HG03196 (cell line): ENCODE measurements around the gene RPL6.
"Not testable (repeated sequence)": the region's sequence is repeated elsewhere in the genome, so short reads cannot be mapped to it uniquely, and the experiment has no call there.

Experiments used
- ATAC-seq: cut with Tn5 transposase; IDR thresholded peaks from one replicate; pipeline ENCODE4 v1.9.1; 2021; ENCODE audit not compliant: unreplicated experiment

RPL6 gene

DNA sequence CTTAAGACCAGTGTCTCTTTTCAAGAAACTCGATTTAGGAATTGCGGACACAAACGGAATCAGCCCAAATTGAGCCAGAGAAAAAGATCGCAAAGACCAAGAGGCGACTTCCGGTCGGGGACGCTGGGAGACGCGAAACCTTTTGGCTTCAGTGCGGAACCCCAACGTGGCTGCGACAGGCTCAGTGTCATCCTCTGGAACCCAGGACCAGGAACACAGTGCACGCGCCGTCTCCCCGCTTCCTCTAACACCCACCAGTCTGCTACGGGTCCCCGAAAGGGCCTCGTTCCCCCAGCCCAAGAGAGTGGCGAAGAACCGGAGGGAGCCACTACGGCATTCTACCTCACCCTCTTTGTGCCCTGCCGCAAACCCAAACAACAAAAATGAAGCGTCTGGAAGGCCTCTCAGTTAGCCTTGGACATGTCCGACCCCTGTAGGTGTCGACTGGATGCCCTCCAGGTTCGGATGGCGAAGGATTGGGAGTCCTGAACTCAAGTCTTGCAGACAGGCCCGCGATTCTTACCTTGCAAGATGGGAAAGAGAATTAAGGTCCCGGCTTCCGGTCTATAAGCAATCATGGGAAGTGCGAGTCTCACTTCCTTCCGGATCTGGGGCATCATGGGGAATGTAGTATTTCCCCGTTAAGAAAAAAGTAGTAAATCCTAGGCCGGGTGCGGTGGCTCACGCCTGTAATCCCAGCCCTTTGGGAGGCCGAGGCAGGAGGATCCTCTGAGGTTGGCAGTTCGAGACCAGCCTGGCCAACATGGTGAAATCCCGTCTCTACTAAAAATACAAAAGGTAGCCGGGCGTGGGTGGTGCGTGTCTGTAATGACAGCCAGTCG lies at the start of gene RPL6:
TSS of gene RPL6 (minus strand) at position 542 of the 842 bp plus-strand sequence. CDS start 949 bp downstream, outside the sequence.
- ATAC-seq: peak; percentile 73

GRCh38 chr12:112458751-112459150 lies 49.3 kb upstream of the RPL6 start:
- ATAC-seq: no peak

GRCh38 chr12:112458330-112458729 lies 48.9 kb upstream of the RPL6 start:
- no peak for ATAC-seq

- ATAC-seq: not testable (repeated sequence)
Measured at GRCh38 chr12:112457142-112457541, 47.7 kb upstream of the RPL6 start.

- no peak for ATAC-seq
Measured at GRCh38 chr12:112456029-112456428, 46.6 kb upstream of the RPL6 start.

DNA sequence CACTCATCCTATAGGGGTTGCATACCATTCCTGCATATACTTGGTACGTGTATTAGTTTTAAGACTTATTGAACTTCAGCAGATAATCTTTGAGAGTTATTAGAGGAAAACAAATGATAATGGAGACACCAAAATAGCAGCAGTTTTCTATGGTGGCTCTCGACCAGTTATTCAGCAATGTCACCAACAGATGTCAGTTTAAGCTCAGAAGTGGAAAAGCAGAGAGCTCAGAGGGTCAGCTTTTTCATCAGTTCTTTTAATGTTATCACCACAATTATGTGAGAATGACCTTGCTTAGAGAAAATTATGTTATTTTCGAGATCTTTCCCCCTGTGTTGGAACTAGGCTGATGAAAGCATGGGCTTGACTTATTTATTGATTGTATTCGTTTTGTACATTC lies 41.3 kb upstream of the RPL6 start:
- no peak for ATAC-seq

GRCh38 chr12:112448165-112448564 lies 38.8 kb upstream of the RPL6 start:
- not testable (repeated sequence) for ATAC-seq

GRCh38 chr12:112447106-112447505 lies 37.7 kb upstream of the RPL6 start:
- no peak for ATAC-seq

GRCh38 chr12:112446008-112446725 lies 36.8 kb upstream of the RPL6 start:
- no peak for ATAC-seq

- no peak for ATAC-seq
Measured at GRCh38 chr12:112443916-112444315, 34.5 kb upstream of the RPL6 start.

DNA sequence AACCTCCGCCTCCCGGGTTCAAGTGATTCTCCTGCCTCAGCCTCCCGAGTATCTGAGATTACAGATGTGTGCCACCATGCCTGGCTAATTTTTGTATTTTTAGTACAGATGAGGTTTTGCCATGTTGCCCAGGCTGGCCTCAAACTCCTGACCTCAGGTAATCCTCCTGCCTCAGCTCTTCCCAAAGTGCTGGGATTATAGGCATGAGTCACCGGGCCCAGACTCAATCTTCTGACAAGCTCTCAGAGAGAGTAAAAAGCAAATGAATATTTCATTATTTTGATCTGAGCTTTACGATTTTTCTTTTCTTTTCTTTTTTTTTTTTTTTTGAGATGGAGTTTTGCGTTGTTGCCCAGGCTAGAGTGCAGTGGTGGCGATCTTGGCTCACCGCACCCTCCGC lies 31.2 kb upstream of the RPL6 start:
- ATAC-seq: not testable (repeated sequence)

DNA sequence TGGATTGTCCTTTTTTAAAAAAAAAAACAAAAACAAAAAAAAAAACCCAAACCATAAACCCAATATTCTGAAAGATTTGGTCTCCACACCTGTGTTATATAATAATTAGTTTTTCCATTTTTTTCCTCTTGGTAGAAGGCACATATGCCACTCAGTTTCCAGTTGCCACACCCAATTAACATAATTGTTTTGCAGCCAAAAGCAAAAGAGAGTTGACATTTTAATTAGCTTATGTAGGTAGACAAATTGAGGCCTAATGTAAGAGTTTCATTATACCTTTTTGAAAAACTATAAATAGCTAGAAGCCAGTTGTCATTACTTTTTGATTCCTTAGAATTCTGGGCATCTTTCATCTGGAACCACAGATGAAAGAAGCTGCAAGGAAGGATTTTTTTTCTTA lies 30.4 kb upstream of the RPL6 start:
- ATAC-seq: no peak

DNA sequence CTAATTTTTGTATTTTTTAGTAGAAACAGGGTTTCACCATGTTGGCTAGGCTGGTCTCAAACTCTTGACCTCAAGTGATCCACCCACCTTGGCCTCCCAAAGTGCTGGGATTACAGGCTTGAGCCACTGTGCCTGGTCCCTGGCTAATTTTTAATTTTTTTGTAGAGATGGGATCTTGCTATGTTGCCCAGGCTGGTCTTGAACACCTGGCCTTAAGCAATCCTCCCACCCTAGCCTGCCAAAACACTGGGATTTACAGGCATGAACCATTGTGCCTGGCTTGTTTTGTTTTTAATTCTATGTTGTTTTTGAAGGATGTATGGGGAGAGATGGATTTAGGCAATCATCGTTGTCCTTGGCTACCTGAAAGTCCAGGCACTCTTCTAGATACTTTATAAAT lies 29.2 kb upstream of the RPL6 start:
- ATAC-seq: not testable (repeated sequence)

GRCh38 chr12:112433551-112433950 lies 24.1 kb upstream of the RPL6 start:
- no peak for ATAC-seq

DNA sequence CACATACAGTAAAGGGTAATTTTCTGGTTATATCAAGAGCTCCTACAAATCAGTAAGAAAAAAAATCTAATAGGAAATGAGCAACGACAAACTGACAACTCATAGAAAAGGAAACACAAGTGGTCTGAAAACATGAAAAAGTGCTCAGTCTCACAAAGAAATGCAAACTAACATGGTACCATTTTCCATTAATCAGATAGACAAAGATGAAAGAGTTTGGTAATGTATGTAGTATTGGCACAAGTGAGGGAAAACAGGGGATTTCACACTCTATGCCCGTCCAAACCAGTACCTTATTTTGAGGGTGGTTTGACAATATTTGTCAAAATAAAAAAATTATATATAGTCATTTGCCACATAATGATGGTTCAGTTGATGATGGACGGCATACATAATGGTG lies 22.6 kb upstream of the RPL6 start:
- ATAC-seq: no peak

DNA sequence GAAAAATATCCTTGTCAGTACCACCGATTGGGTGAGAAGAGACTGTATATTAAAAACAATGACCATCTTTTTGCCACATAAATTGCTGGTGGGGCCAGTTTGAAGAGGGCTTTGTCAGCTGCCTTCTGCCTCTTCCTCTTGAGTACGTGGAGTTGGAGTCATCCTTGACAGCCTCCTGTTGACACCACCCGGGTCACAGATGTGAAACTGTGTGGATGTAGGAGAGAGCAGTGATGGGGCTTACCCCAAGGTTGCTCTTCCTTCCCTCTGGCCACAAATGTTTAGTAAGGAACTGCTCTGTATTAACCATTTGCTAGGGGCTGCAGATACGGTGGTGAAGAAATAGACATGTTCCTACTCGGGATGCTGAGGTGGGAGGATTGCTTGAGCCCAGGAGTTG lies 21.5 kb upstream of the RPL6 start:
- ATAC-seq: no peak

DNA sequence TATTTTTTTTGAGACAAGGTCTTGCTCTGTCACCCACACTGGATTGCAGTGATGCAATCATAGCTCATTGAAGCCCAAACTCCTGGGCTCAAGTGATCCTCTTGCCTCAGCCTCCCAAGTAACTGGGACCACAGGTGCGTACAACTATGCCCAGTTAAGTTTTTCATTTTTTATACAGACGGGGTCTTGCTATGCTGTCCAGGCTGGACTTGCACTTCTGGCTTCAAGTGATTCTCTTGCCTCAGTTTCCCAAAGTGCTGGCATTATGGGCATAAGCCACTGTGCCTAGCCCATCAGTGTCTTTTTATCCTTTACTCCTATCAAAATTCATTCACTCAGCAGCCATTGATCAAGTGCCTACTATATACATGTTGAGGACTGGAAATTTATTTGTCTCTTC lies 18.4 kb upstream of the RPL6 start:
- no peak for ATAC-seq

- no peak for ATAC-seq
Measured at GRCh38 chr12:112425582-112426382, 16.4 kb upstream of the RPL6 start.

- ATAC-seq: no peak
Measured at GRCh38 chr12:112424126-112424525, 14.7 kb upstream of the RPL6 start.

- ATAC-seq: no peak
Measured at GRCh38 chr12:112422531-112422930, 13.1 kb upstream of the RPL6 start.

- no peak for ATAC-seq
Measured at GRCh38 chr12:112421363-112421762, 12.0 kb upstream of the RPL6 start.
